Liver (tissue), 9 donors: ENCODE measurements around the gene MAPT. TPM values are rescaled to one million over a fixed set of nuclear protein-coding genes. Genes with fewer than 3 reads are reported as not detected.

Source experiments
- DNase-seq: peaks from one replicate; pipeline ENCODE4 v3.0.0-alpha.2; 2017; ENCODE audit warnings: low spot score
- H3K27ac ChIP-seq, 2 donors: one replicate each; pipeline ENCODE4 v1.7.0; 2013; ENCODE audit warnings: inconsistent platforms in 2 of 2, low read length in 2 of 2, control low read depth in 1 of 2, low read depth in 1 of 2, mild to moderate bottlenecking in 1 of 2
- H3K27me3 ChIP-seq, 4 donors: one replicate each; pipeline versions ENCODE4 v1.6.1 to v1.7.0; 2013; ENCODE audit warnings: low read length in 3 of 4, inconsistent platforms in 1 of 4, mild to moderate bottlenecking in 1 of 4, moderate library complexity in 1 of 4; ENCODE audit not compliant: control insufficient read depth in 4 of 4, insufficient read depth in 4 of 4
- H3K36me3 ChIP-seq, 4 donors: one replicate each; pipeline versions ENCODE4 v1.6.1 to v1.7.0; 2013; ENCODE audit warnings: low read length in 3 of 4, mild to moderate bottlenecking in 3 of 4, low read depth in 1 of 4, moderate library complexity in 1 of 4; ENCODE audit not compliant: control insufficient read depth in 4 of 4, insufficient read depth in 3 of 4
- H3K4me1 ChIP-seq, 4 donors: one replicate each; pipeline versions ENCODE4 v1.6.1 to v1.7.0; 2013; ENCODE audit warnings: low read length in 3 of 4, mild to moderate bottlenecking in 3 of 4, moderate library complexity in 1 of 4; ENCODE audit not compliant: control insufficient read depth in 4 of 4, insufficient read depth in 4 of 4
- H3K4me3 ChIP-seq, 3 donors: one replicate each; pipeline versions ENCODE4 v1.6.1 to v1.7.0; 2013; ENCODE audit warnings: low read length in 3 of 3, control low read depth in 1 of 3, low read depth in 1 of 3, mild to moderate bottlenecking in 1 of 3
- H3K9ac ChIP-seq, 2 donors: one replicate each; pipeline ENCODE4 v1.7.0; 2013; ENCODE audit warnings: low read length in 2 of 2, mild to moderate bottlenecking in 2 of 2, moderate library complexity in 2 of 2, control low read depth in 1 of 2, low read depth in 1 of 2
- H3K9me3 ChIP-seq, 4 donors: one replicate each; pipeline versions ENCODE4 v1.6.1 to v1.7.0; 2013; ENCODE audit warnings: low read length in 3 of 4; ENCODE audit not compliant: control insufficient read depth in 4 of 4
- FOXA2 ChIP-seq: IDR thresholded peaks from 2 replicates; pipeline ENCODE4 v1.6.1; 2016; ENCODE audit warnings: antibody characterized with exemption
- GABPA ChIP-seq, 2 donors: IDR thresholded peaks in 1 of 2; conservative IDR thresholded peaks in 1 of 2; 2 replicates each; pipeline ENCODE4 v1.6.1; 2016; ENCODE audit warnings: antibody characterized with exemption in 2 of 2, mild to moderate bottlenecking in 1 of 2, moderate library complexity in 1 of 2
- HNF4A ChIP-seq, 2 donors: conservative IDR thresholded peaks; 2 replicates each; pipeline ENCODE4 v1.6.1; 2016; ENCODE audit warnings: antibody characterized with exemption in 2 of 2, mild to moderate bottlenecking in 2 of 2
- HNF4G ChIP-seq: IDR thresholded peaks from 2 replicates; pipeline ENCODE4 v1.6.1; 2016; ENCODE audit warnings: antibody characterized with exemption
- NR2F2 ChIP-seq: IDR thresholded peaks from 2 replicates; pipeline ENCODE4 v1.6.1; 2016; ENCODE audit warnings: antibody characterized with exemption
- RAD21 ChIP-seq, 2 donors: IDR thresholded peaks; 2 replicates each; pipeline ENCODE4 v1.6.1; 2016; ENCODE audit warnings: antibody characterized with exemption in 2 of 2, mild to moderate bottlenecking in 2 of 2
- REST ChIP-seq: IDR thresholded peaks from 2 replicates; pipeline ENCODE4 v1.6.1; 2016; ENCODE audit warnings: antibody characterized with exemption, mild to moderate bottlenecking
- RXRA ChIP-seq, 2 donors: IDR thresholded peaks; 2 replicates each; pipeline ENCODE4 v1.6.1; 2017 to 2018; ENCODE audit warnings: antibody characterized with exemption in 2 of 2, mild to moderate bottlenecking in 1 of 2
- SP1 ChIP-seq: IDR thresholded peaks from 2 replicates; pipeline ENCODE4 v1.6.1; 2018; ENCODE audit warnings: antibody characterized with exemption, mild to moderate bottlenecking
- YY1 ChIP-seq: IDR thresholded peaks from 2 replicates; pipeline ENCODE4 v1.6.1; 2016; ENCODE audit warnings: antibody characterized with exemption, mild to moderate bottlenecking
- ZBTB33 ChIP-seq: IDR thresholded peaks from 2 replicates; pipeline ENCODE4 v1.6.1; 2016; ENCODE audit warnings: antibody characterized with exemption
- WGBS: extraction: QIAGEN DNeasy Blood & Tissue Kit; methylation state at CpG from one replicate; pipeline ENCODE4 v1.1.7; 2013; 5-methylcytosine and 5-hydroxymethylcytosine counted together
- polyA plus RNA-seq, 2 donors: library from polyadenylated mRNA; stranded (reverse) in 1 of 2; unstranded in 1 of 2; fragments of 200-250 nt in 1 of 2; fragments of >200 nt in 1 of 2; fragmentation: Nextera tagmentation in 1 of 2; extraction: Ambion mirVana in 1 of 2; gene quantifications; one replicate each; pipeline versions ENCODE4 v1.2.1 to v1.2.3, GENCODE V29; 2013 to 2015
- total RNA-seq, 2 donors: library from RNA; depleted of rRNA; stranded (reverse); fragments of >200 nt; gene quantifications; one replicate each; pipeline ENCODE4 v1.2.3, GENCODE V29; 2014
- donor health status: healthy.
- donor health status: healthy.
- donor health status: healthy.
- donor health status: healthy.
- donor health status: healthy.

MAPT gene
- total and polyA plus RNA-seq, 4 donors, result 0.05 to 0.67 (median 0.27) TPM

- no peak for TF ChIP-seq REST
- TF ChIP-seq RAD21 (IDR thresholded peaks at IDR 0.05), result no peak
- TF ChIP-seq YY1, result no peak
- no peak for TF ChIP-seq GABPA (IDR thresholded peaks at IDR 0.05 in 1 of 2, conservative IDR thresholded peaks at IDR 0.05 in 1 of 2)
- no peak for TF ChIP-seq HNF4G
These were observed 26.1 kb upstream of the MAPT start (continued) for GRCh38 chr17:45868276-45868675.

GRCh38 chr17:45869676-45870341 is 24.5 kb upstream of the MAPT start:
- Histone ChIP-seq H3K36me3 (no peaks in the 10 kb centered on the region), H3K4me1 (no peaks in the 10 kb centered on the region), H3K9me3 (no peaks in the 10 kb centered on the region), H3K27ac (no peak overlapping the region), H3K9ac (no peak overlapping the region), H3K4me3 (no peak overlapping the region), H3K27me3 (peaks cover 0 to 3% (median 0%) of the 10 kb centered on the region in 4 donors)
- no peak for DNase-seq
- 69% methylated on average over 14 of the region's 14 CpGs for WGBS
- TF ChIP-seq RXRA (IDR thresholded peaks at IDR 0.05) (no peak), NR2F2 (no peak), HNF4A (conservative IDR thresholded peaks at IDR 0.05) (no peak), FOXA2 (no peak), SP1 (no peak), GABPA (IDR thresholded peaks at IDR 0.05 in 1 of 2, conservative IDR thresholded peaks at IDR 0.05 in 1 of 2) (no peak), HNF4G (no peak), ZBTB33 (no peak)

GRCh38 chr17:45870342-45870974 is 23.9 kb upstream of the MAPT start:
- peaks cover 0 to 3% (median 0%) of the 10 kb centered on the region in 4 donors for H3K27me3 ChIP-seq
- no peak for DNase-seq
- TF ChIP-seq REST (no peak), FOXA2 (no peak), NR2F2 (no peak), HNF4G (no peak)
- H3K36me3 ChIP-seq, result no peaks in the 10 kb centered on the region
- 49% methylated on average over 4 of the region's 4 CpGs for WGBS
- no peak overlapping the region for H3K9ac ChIP-seq
- H3K9me3 ChIP-seq, result no peaks in the 10 kb centered on the region
- H3K27ac ChIP-seq, result no peak overlapping the region
- H3K4me3 ChIP-seq, result no peak overlapping the region
- no peaks in the 10 kb centered on the region for H3K4me1 ChIP-seq
